Activated effector memory CD4-positive, alpha-beta T cell treated with anti-CD3 and anti-CD28 coated beads, Interleukin-2, amount 50 U/mL, for 16 hours (primary cell): ENCODE data around the gene S100A14.
"Not testable (repeated sequence)": the region's sequence is repeated elsewhere in the genome, so short reads cannot be mapped to it uniquely, and the experiment has no call there.

Experiments
- DNase-seq: peaks from one replicate; pipeline ENCODE4 v3.0.0-alpha.2; 2020

Gene S100A14

GRCh38 chr1:153614189-153614900, 1.8 kb downstream of the S100A14 start:
- no peak for DNase-seq

GRCh38 chr1:153613406-153613805, 2.7 kb downstream of the S100A14 start:
- no peak for DNase-seq

GRCh38 chr1:153612755-153613331, 3.3 kb downstream of the S100A14 start, which contains the start of gene S100A16:
S100A16 (minus strand) TSS chr1:153613137; CDS start chr1:153608151, 4,986 bp downstream.
- DNase-seq = no peak

- DNase-seq = no peak
Measured at GRCh38 chr1:153612111-153612754, 3.9 kb downstream of the S100A14 start.

GRCh38 chr1:153611356-153611755, 4.8 kb downstream of the S100A14 start:
- no peak for DNase-seq

GRCh38 chr1:153610811-153611301, 5.3 kb downstream of the S100A14 start:
- DNase-seq = no peak

DNA sequence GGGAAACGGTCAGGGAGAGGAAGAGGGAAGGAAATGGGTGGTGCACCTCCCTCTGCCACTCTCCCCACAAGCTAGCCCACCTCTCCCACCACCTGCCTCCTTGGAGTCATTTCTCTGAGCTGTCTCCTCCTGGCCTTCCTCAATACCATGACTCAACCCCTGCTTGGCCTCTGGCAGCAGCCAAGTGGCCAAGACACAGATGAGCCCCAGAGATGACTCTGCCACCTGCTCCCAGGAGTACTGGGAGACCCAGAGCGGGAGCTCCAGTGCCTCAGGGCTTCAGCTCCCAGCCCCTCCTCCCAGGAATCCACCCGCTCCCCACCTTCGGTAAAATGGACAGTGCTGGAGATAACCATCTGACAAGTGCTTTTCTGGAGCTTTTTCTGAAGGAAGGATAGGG, 5.8 kb downstream of the S100A14 start:
- DNase-seq = no peak

- DNase-seq = no peak
Measured at GRCh38 chr1:153609585-153609907, 6.6 kb downstream of the S100A14 start.

DNA sequence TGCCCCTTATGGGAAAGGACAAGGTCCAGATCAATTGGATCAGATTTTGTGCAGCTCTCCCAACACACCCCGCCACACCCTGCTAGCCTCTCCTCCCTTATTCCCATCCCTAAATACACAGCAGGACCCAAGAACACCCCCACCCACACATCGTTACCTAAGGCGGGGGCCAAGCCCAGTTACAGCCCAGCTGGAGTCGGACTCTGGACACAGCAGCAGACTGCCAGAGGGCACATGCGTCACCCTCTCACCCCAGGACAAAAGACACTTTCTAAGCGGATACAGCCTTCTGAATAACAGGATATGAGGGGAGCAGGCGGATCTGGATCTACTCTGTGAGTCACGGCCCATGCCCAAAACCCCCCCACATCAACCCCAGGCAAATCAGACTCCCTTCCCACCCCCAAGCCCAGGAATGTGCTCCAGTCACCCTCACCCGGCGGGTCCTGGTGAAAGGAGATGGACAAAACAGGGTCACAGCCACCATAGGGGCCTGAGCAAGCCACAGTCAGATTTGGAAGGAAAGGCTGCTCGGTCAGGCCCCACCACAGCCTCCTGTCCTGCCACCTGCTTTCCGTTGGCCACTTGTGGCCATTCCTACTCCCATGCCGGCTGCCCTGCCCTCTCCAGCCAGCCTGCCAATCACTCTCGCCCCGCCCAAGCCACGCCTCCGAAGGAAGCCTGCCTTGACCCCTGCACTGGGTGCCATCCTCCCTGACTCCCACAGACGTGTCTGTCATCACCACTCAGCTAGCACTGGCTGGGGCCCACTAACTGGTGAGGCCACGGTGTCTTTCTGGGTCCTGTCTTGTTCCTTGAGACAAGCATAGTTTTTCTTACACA, 7.2 kb downstream of the S100A14 start:
- no peak for DNase-seq

GRCh38 chr1:153608089-153608682, 7.9 kb downstream of the S100A14 start:
- DNase-seq = no peak

DNA sequence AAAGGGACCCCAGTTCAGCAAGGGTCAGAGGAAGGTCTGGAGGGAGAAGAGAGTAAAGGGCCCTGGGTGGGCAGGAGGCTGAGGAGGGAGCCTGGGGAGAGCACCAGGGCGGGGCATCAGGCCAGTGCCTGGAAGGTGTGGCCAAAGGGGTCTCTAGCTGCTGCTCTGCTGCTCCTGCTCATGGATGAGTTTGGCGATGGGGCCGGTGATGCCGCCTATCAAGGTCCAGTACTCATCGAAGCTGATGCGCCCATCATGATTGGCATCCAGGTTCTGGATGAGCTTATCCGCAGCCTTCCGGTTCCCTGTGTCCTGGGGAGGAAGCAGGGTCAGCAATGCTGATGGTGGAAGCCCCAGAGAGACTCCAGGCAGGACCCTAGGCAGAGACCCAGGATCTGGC, 8.7 kb downstream of the S100A14 start:
- no peak for DNase-seq

- no peak for DNase-seq
Measured at GRCh38 chr1:153606194-153606593, 9.9 kb downstream of the S100A14 start.

DNA sequence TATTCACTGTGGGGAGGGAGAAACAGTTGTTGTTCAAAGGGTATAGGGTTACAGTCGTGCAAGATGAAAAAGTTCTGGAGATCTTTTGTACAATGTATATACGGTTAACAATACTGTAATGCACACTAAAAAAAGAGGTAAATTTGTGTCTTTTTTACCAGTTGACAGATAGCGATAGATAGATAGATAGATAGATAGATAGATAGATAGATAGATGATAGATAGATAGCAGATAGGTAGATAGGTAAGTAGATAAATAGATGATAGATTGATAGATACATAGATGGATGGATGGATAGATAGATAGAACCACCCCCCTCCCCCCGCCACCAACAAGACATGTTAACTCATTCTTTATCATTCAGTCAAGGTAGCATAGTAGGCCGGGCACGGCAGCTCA, 13.4 kb downstream of the S100A14 start:
- no peak for DNase-seq

GRCh38 chr1:153599847-153600246, 16.3 kb downstream of the S100A14 start:
- DNase-seq = no peak

- no peak for DNase-seq
Measured at GRCh38 chr1:153598309-153599172, 17.6 kb downstream of the S100A14 start.

DNA sequence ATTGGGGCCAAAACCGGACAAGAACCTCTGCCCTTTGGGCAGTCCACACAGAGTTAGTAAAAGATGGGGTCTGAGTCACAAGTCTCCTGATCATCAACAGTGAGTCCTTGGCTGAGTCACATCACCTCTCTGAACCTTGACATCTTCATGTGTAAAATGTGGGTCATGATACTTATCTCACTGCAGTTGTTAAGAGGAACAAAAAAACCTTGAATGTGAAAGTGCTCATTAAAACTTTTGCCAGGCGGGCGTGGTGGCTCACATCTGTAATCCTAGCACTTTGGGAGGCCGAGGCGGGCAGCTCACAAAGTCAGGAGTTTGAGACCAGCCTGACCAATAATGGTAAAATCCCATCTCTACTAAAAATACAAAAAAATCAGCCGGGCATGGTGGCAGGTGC, 18.9 kb downstream of the S100A14 start:
- no peak for DNase-seq

GRCh38 chr1:153592748-153593147, 23.4 kb downstream of the S100A14 start:
- no peak for DNase-seq

DNA sequence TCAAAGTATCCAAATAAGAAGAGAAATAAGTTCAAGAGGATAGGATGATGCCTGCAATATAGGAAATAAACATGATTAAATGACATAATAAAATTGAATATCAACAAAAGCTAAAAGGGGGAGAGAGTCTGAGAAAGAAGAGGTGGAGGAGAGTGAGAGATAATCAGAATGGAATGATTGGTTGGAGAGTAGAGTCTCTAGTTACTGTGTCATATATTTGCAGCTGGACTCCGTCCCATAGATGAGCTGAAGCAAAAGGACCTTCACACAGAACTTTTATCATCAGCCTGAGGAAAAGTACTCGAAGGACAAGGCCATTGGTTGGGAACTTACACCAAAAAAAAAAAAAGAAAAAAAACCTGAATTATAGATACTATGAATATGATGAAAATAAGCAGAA, 27.6 kb downstream of the S100A14 start:
- no peak for DNase-seq

GRCh38 chr1:153588033-153588432, 28.1 kb downstream of the S100A14 start:
- not testable (repeated sequence) for DNase-seq

- no peak for DNase-seq
Measured at GRCh38 chr1:153587314-153587713, 28.8 kb downstream of the S100A14 start.

GRCh38 chr1:153586347-153586746, 29.8 kb downstream of the S100A14 start:
- no peak for DNase-seq

DNA sequence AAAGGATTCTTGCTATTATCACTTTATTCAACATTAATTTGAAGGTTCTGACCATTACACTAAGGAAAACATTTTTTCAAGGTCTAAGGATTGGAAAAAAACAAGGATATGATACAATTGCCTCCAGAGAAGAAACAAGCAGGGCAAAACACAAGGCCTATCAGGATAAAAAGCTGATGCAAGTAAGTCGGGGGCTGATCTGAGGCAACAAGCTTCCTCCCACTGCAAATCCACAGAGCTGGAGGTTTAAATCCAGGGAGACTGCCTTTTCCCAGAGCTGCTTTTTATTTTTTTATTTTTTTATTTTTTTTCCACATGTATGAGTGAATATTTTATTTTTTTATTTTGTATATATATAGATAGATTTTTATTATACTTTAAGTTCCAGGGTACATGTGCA, 31.1 kb downstream of the S100A14 start:
- DNase-seq = no peak
